A549 (cell line): Measurements from ENCODE around the gene C3orf20. TPM values are rescaled to one million over a fixed set of nuclear protein-coding genes. Genes with fewer than 3 reads are reported as not detected.

ENCODE experiments used
- ATAC-seq, 2 experiments: fragments of 200-7000 bp in 1 of 2; fragments of >200 bp in 1 of 2; cut with Nextera tagmentation in 1 of 2; cut with Tn5 transposase in 1 of 2; 3 replicates each; pipeline versions ENCODE4 v1.8.0 to v1.9.1; 2018 to 2020; ENCODE audit warnings: mild to moderate bottlenecking in 1 of 2, moderate library complexity in 1 of 2
- CTCF ChIA-PET: fragments of 300-600 bp; sonication (Branson Sonifier 250); formaldehyde crosslinking; extraction: SDS; loops from one replicate; lab custom pipeline; 2021; ENCODE audit warnings: antibody characterized with exemption, inconsistent platforms; lab: Yijun Ruan, JAX
- POLR2A ChIA-PET: fragments of 350-600 bp; formaldehyde crosslinking; extraction: SDS; loops from one replicate; lab custom pipeline; 2021; ENCODE audit warnings: antibody characterized with exemption, inconsistent platforms; lab: Yijun Ruan, JAX
- DNase-seq, 2 experiments: peaks; one replicate each; pipeline versions ENCODE4 v3.0.0 to v3.0.0-alpha.2; 2011 to 2016; ENCODE audit warnings: low read depth in 1 of 2, low spot score in 1 of 2
- FAIRE-seq: peaks from 2 replicates; lab custom pipeline; 2011; peaks lifted over from hg19 to GRCh38; lab: Jason Lieb, UNC
- H3K27ac ChIP-seq, 2 experiments: fragments of >200 bp; sonication (Bioruptor Twin); formaldehyde crosslinking; 3 replicates each; pipeline ENCODE4 v1.5.1; 2016 to 2017
- H3K4me1 ChIP-seq: fragments of >200 bp; sonication (Bioruptor Twin); formaldehyde crosslinking; 3 replicates; pipeline ENCODE4 v1.6.1; 2016
- H3K4me2 ChIP-seq: fragments of >200 bp; sonication (Bioruptor Twin); formaldehyde crosslinking; 3 replicates; pipeline ENCODE4 v1.6.1; 2016
- H3K4me3 ChIP-seq: fragments of >200 bp; sonication (Bioruptor Twin); formaldehyde crosslinking; 3 replicates; pipeline ENCODE4 v1.5.1; 2016
- H3K9me3 ChIP-seq: fragments of >200 bp; sonication (Bioruptor Twin); formaldehyde crosslinking; 3 replicates; pipeline ENCODE4 v1.6.1; 2016
- BCL3 ChIP-seq: fragments of >200 bp; sonication (Bioruptor Twin); formaldehyde crosslinking; IDR thresholded peaks from 3 replicates; pipeline ENCODE4 v1.6.1; 2016
- BHLHE40 ChIP-seq: IDR thresholded peaks from 2 replicates; pipeline ENCODE4 v1.6.1; 2012; ENCODE audit warnings: low read depth, low read length, inconsistent platforms
- CEBPB ChIP-seq, 2 experiments: fragments of >200 bp in 1 of 2; sonication (Bioruptor Twin) in 1 of 2; formaldehyde crosslinking in 1 of 2; IDR thresholded peaks; 2 replicates each; pipeline ENCODE4 v1.6.1; 2012 to 2016
- E2F6 ChIP-seq: IDR thresholded peaks from 2 replicates; pipeline ENCODE4 v1.6.1; 2012; ENCODE audit warnings: low read depth, borderline replicate concordance
- EHMT2 ChIP-seq: fragments of 200-600 bp; sonication (generic); IDR thresholded peaks from 2 replicates; pipeline ENCODE4 v1.6.1; 2016; ENCODE audit warnings: antibody characterized with exemption, low read depth, mild to moderate bottlenecking, moderate library complexity
- ELK1 ChIP-seq: fragments of 150-350 bp; IDR thresholded peaks from 2 replicates; pipeline ENCODE4 v1.6.1; 2014; ENCODE audit warnings: low read depth, mild to moderate bottlenecking, low read length
- HES2 ChIP-seq: fragments of >200 bp; sonication (Bioruptor Twin); formaldehyde crosslinking; IDR thresholded peaks from 2 replicates; pipeline ENCODE4 v1.6.1; 2016
- HOXA7 ChIP-seq: fragments of 250-450 bp; sonication (Bioruptor Pico); IDR thresholded peaks from 2 replicates; pipeline ENCODE4 v1.5.0; 2020; ENCODE audit warnings: mild to moderate bottlenecking, moderate library complexity
- HOXB13 ChIP-seq: fragments of 250-450 bp; sonication (Bioruptor Pico); IDR thresholded peaks from 2 replicates; pipeline ENCODE4 v1.5.0; 2020; ENCODE audit warnings: low read depth, mild to moderate bottlenecking, moderate library complexity
- JUNB ChIP-seq: fragments of >200 bp; sonication (Bioruptor Twin); formaldehyde crosslinking; IDR thresholded peaks from 2 replicates; pipeline ENCODE4 v1.6.1; 2016
- KDM1A ChIP-seq: fragments of 200-600 bp; sonication (generic); IDR thresholded peaks from 2 replicates; pipeline ENCODE4 v1.6.1; 2016; ENCODE audit warnings: low read depth, mild to moderate bottlenecking
- KDM5A ChIP-seq: fragments of 200-600 bp; sonication (generic); IDR thresholded peaks from 2 replicates; pipeline ENCODE4 v1.6.1; 2016; ENCODE audit warnings: antibody characterized with exemption, mild to moderate bottlenecking
- MAZ ChIP-seq: fragments of 150-350 bp; IDR thresholded peaks from 2 replicates; pipeline ENCODE4 v1.6.1; 2014; ENCODE audit warnings: antibody characterized with exemption, low read depth, low read length, borderline replicate concordance
- NPAS2 ChIP-seq: fragments of 250-450 bp; sonication (Bioruptor Pico); IDR thresholded peaks from 2 replicates; pipeline ENCODE4 v1.8.0; 2022; ENCODE audit warnings: mild to moderate bottlenecking, moderate library complexity, borderline replicate concordance
- NR3C1 ChIP-seq: fragments of >200 bp; sonication (Bioruptor Twin); formaldehyde crosslinking; IDR thresholded peaks from 3 replicates; pipeline ENCODE4 v1.6.1; 2017
- PBX3 ChIP-seq: IDR thresholded peaks from 2 replicates; pipeline ENCODE4 v1.6.1; 2012
- PHF8 ChIP-seq: fragments of 200-600 bp; sonication (generic); IDR thresholded peaks from 2 replicates; pipeline ENCODE4 v1.6.1; 2016; ENCODE audit warnings: low read depth, mild to moderate bottlenecking, antibody characterized with exemption, moderate library complexity, borderline replicate concordance
- RAD21 ChIP-seq, 2 experiments: fragments of >200 bp in 1 of 2; sonication (Bioruptor Twin) in 1 of 2; formaldehyde crosslinking in 1 of 2; IDR thresholded peaks in 1 of 2; conservative IDR thresholded peaks in 1 of 2; 2 replicates in 1 of 2; 3 replicates in 1 of 2; pipeline ENCODE4 v1.6.1; 2012 to 2018; ENCODE audit warnings: inconsistent platforms in 1 of 2
- REST ChIP-seq: fragments of 200-600 bp; sonication (generic); IDR thresholded peaks from 2 replicates; pipeline ENCODE4 v1.6.1; 2016; ENCODE audit warnings: antibody characterized with exemption, mild to moderate bottlenecking, moderate library complexity
- RFX5 ChIP-seq: fragments of 450-650 bp; IDR thresholded peaks from 2 replicates; pipeline ENCODE4 v1.7.1; 2014; ENCODE audit warnings: antibody characterized with exemption, mild to moderate bottlenecking, moderate library complexity
- RNF2 ChIP-seq: fragments of 200-600 bp; sonication (generic); IDR thresholded peaks from 2 replicates; pipeline ENCODE4 v1.6.1; 2016; ENCODE audit warnings: low read depth, mild to moderate bottlenecking, antibody characterized with exemption, moderate library complexity, borderline replicate concordance
- SMC3 ChIP-seq: fragments of >200 bp; sonication (Bioruptor Twin); formaldehyde crosslinking; IDR thresholded peaks from 3 replicates; pipeline ENCODE4 v1.6.1; 2018; ENCODE audit warnings: inconsistent platforms
- TFCP2L1 ChIP-seq: fragments of 250-450 bp; sonication (Bioruptor Pico); IDR thresholded peaks from 2 replicates; pipeline ENCODE4 v1.5.0; 2021; ENCODE audit warnings: mild to moderate bottlenecking
- TP53 ChIP-seq: fragments of 250-450 bp; sonication (Bioruptor Pico); IDR thresholded peaks from 2 replicates; pipeline ENCODE4 v1.5.0; 2021; ENCODE audit warnings: mild to moderate bottlenecking, moderate library complexity
- ZSCAN20 ChIP-seq: fragments of 250-450 bp; sonication (Bioruptor Pico); IDR thresholded peaks from 2 replicates; pipeline ENCODE4 v1.8.0; 2022; ENCODE audit warnings: mild to moderate bottlenecking, moderate library complexity
- WGBS: methylation state at CpG from one replicate; pipeline ENCODE4 v1.1.6; 2017; ENCODE audit errors: missing lambda C conversion rate; 5-methylcytosine and 5-hydroxymethylcytosine counted together
- polyA plus RNA-seq, 4 experiments: library from polyadenylated mRNA; depleted of rRNA in 3 of 4; stranded (reverse); fragments of >200 nt; fragmentation: RNase III in 1 of 4; extraction: RNeasy Plus Mini Kit Qiagen cat#74134 plus additional on column Dnase treatment in 1 of 4; gene quantifications; 2 replicates in 3 of 4; 3 replicates in 1 of 4; pipeline ENCODE4 v1.2.3, GENCODE V29; 2011 to 2017

The C3orf20 gene
- polyA plus RNA-seq, 2 of the 4 experiments (the other 2 are of a cell fraction): 0.05 TPM; not detected in 1

GRCh38 chr3:14699643-14700042 lies 24.7 kb downstream of the C3orf20 start:
- Histone ChIP-seq H3K27ac (no peak overlapping the region), H3K4me2 (no peak overlapping the region), H3K4me3 (no peak overlapping the region), H3K9me3 (no peaks in the 10 kb centered on the region), H3K4me1 (no peaks in the 10 kb centered on the region)
- FAIRE-seq: no peak
- ChIA-PET CTCF (no interaction called here), POLR2A (no interaction called here)
- DNase-seq: no peak
- ATAC-seq: no peak
- TF ChIP-seq NPAS2 (CRISPR knock-in tag) (no peak), KDM5A (no peak), JUNB (no peak), ELK1 (no peak), BCL3 (no peak), PHF8 (no peak), HES2 (no peak), RAD21 (conservative IDR thresholded peaks at IDR 0.05 in 1 of 2, IDR thresholded peaks at IDR 0.05 in 1 of 2) (no peak), HOXB13 (no peak), BHLHE40 (no peak), MAZ (no peak), RFX5 (no peak), ZSCAN20 (CRISPR knock-in tag) (no peak), TFCP2L1 (no peak)
- 86% methylated on average over 1 of the region's 1 CpG for WGBS

GRCh38 chr3:14700891-14701290 lies 25.9 kb downstream of the C3orf20 start:
- 45% methylated on average over 3 of the region's 3 CpGs for WGBS

More at GRCh38 chr3:14700891-14701290, 25.9 kb downstream of the C3orf20 start:
- Histone ChIP-seq H3K4me3 (no peak overlapping the region), H3K27ac (no peak overlapping the region), H3K4me1 (no peaks in the 10 kb centered on the region), H3K9me3 (no peaks in the 10 kb centered on the region), H3K4me2 (no peak overlapping the region)
- no peak for FAIRE-seq
- TF ChIP-seq PBX3: no peak
- no peak for TF ChIP-seq SMC3
- no peak for TF ChIP-seq HOXB13
- TF ChIP-seq EHMT2: no peak
- TF ChIP-seq RNF2: no peak
- no peak for TF ChIP-seq MAZ
- no peak for TF ChIP-seq NR3C1
- no peak for TF ChIP-seq KDM1A
- TF ChIP-seq HOXA7 (CRISPR knock-in tag): no peak
- TF ChIP-seq TP53 (CRISPR knock-in tag): no peak
- no peak for TF ChIP-seq JUNB
- TF ChIP-seq PHF8: no peak
- TF ChIP-seq E2F6: no peak
- no peak for TF ChIP-seq ZSCAN20 (CRISPR knock-in tag)
- TF ChIP-seq BHLHE40: no peak
- TF ChIP-seq REST: no peak
- no peak for TF ChIP-seq ELK1
- TF ChIP-seq CEBPB (IDR thresholded peaks at IDR 0.05): no peak
- ATAC-seq: no peak
- CTCF ChIA-PET: interaction anchor here (1.0 kb wide), 1 partner anchor 221 kb away, joined by 3 read pairs; no protein-coding TSS in a partner anchor
- DNase-seq: no peak
- POLR2A ChIA-PET: no interaction called here
